MM.1S (cell line): ENCODE measurements around the gene KRTAP21-3.

Source experiments
- DNase-seq: peaks from one replicate; pipeline ENCODE4 v3.0.0-alpha.2; 2015
- H2AFZ ChIP-seq: fragments of 300-600 bp; sonication (generic); 2 replicates; pipeline ENCODE4 v1.6.0; 2016; ENCODE audit warnings: antibody characterized with exemption, low read length
- H3F3A ChIP-seq: fragments of 300-600 bp; sonication (generic); 2 replicates; pipeline ENCODE4 v1.6.1; 2016; ENCODE audit warnings: mild to moderate bottlenecking, antibody characterized with exemption, low read length, moderate library complexity, mixed read lengths; ENCODE audit not compliant: insufficient read depth
- H3K27ac ChIP-seq: fragments of 300-600 bp; sonication (generic); 2 replicates; pipeline ENCODE4 v1.5.1; 2016; ENCODE audit warnings: mild to moderate bottlenecking, low read length
- H3K27me3 ChIP-seq: fragments of 300-600 bp; sonication (generic); replicated peaks from 2 replicates; pipeline ENCODE4 v1.6.0; 2016; ENCODE audit warnings: low read length; ENCODE audit not compliant: insufficient read depth
- H3K36me3 ChIP-seq: fragments of 300-600 bp; sonication (generic); replicated peaks from 2 replicates; pipeline ENCODE4 v1.6.1; 2016; ENCODE audit warnings: mild to moderate bottlenecking, low read length, mixed read lengths; ENCODE audit not compliant: insufficient read depth
- H3K4me1 ChIP-seq: fragments of 300-600 bp; sonication (generic); 2 replicates; pipeline ENCODE4 v1.6.1; 2016; ENCODE audit warnings: low read length, mixed read lengths
- H3K4me2 ChIP-seq: fragments of 300-600 bp; sonication (generic); 2 replicates; pipeline ENCODE4 v1.6.0; 2016; ENCODE audit warnings: low read depth, low read length
- H3K4me3 ChIP-seq: fragments of 300-600 bp; sonication (generic); 2 replicates; pipeline ENCODE4 v1.5.1; 2016; ENCODE audit warnings: low read length, mixed read lengths
- H3K79me2 ChIP-seq: fragments of 300-600 bp; sonication (generic); 2 replicates; pipeline ENCODE4 v1.6.1; 2016; ENCODE audit warnings: mixed run types, low read length, mixed read lengths
- H3K9ac ChIP-seq: fragments of 300-600 bp; sonication (generic); 2 replicates; pipeline ENCODE4 v1.6.1; 2016; ENCODE audit warnings: low read length, mixed read lengths
- H3K9me2 ChIP-seq: fragments of 300-600 bp; sonication (generic); replicated peaks from 2 replicates; pipeline ENCODE4 v1.6.1; 2016; ENCODE audit warnings: mild to moderate bottlenecking, low read length, mixed read lengths; ENCODE audit not compliant: insufficient read depth
- H3K9me3 ChIP-seq: fragments of 300-600 bp; sonication (generic); replicated peaks from 2 replicates; pipeline ENCODE4 v1.6.1; 2016; ENCODE audit warnings: mild to moderate bottlenecking, low read length, mixed read lengths; ENCODE audit not compliant: insufficient read depth
- H4K20me1 ChIP-seq: fragments of 300-600 bp; sonication (generic); 2 replicates; pipeline ENCODE4 v1.6.1; 2016; ENCODE audit warnings: mild to moderate bottlenecking, low read length, moderate library complexity, mixed read lengths; ENCODE audit not compliant: insufficient read depth
- CTCF ChIP-seq: fragments of 300-600 bp; sonication (generic); IDR thresholded peaks from 2 replicates; pipeline ENCODE4 v1.5.1; 2016; ENCODE audit warnings: antibody characterized with exemption, low read length, mixed read lengths
- EZH2 ChIP-seq: fragments of 300-600 bp; sonication (generic); optimal IDR thresholded peaks from 2 replicates; pipeline ENCODE3; 2017; ENCODE audit warnings: low read depth, mild to moderate bottlenecking, antibody characterized with exemption, low read length, mixed read lengths
- EZH2phosphoT487 ChIP-seq: fragments of 300-600 bp; sonication (generic); IDR thresholded peaks from 2 replicates; pipeline ENCODE4 v1.6.1; 2018; ENCODE audit warnings: antibody characterized with exemption, low read length

KRTAP21-3 gene

GRCh38 chr21:30710499-30710898 lies 8.1 kb downstream of the KRTAP21-3 start:
- no peak overlapping the region for H3K27ac ChIP-seq
- no peaks in the 10 kb centered on the region for H3F3A ChIP-seq
- no peak overlapping the region for H3K4me3 ChIP-seq
- no peaks in the 10 kb centered on the region for H3K9me2 ChIP-seq
- H3K4me1 ChIP-seq, result no peaks in the 10 kb centered on the region
- DNase-seq, result no peak
- no peaks in the 10 kb centered on the region for H3K9me3 ChIP-seq
- no peak overlapping the region for H3K4me2 ChIP-seq
- no peaks in the 10 kb centered on the region for H3K27me3 ChIP-seq
- H3K9ac ChIP-seq, result no peak overlapping the region
- TF ChIP-seq CTCF (no peak), EZH2phosphoT487 (no peak), EZH2 (no peak)
- no peaks in the 10 kb centered on the region for H3K79me2 ChIP-seq
- H2AFZ ChIP-seq, result no peak overlapping the region
- H3K36me3 ChIP-seq, result no peaks in the 10 kb centered on the region
- no peaks in the 10 kb centered on the region for H4K20me1 ChIP-seq

GRCh38 chr21:30707409-30707808 lies 11.2 kb downstream of the KRTAP21-3 start:
- no peaks in the 10 kb centered on the region for H3K9me2 ChIP-seq
- no peak for DNase-seq

GRCh38 chr21:30695956-30696355 lies 22.6 kb downstream of the KRTAP21-3 start:
- Histone ChIP-seq H3K79me2 (no peaks in the 10 kb centered on the region), H3K4me2 (no peak overlapping the region), H3F3A (no peaks in the 10 kb centered on the region), H3K9me3 (no peaks in the 10 kb centered on the region), H3K36me3 (no peaks in the 10 kb centered on the region), H3K27me3 (no peaks in the 10 kb centered on the region), H3K9ac (no peak overlapping the region), H4K20me1 (no peaks in the 10 kb centered on the region), H3K9me2 (no peaks in the 10 kb centered on the region), H3K27ac (no peak overlapping the region), H3K4me3 (no peak overlapping the region), H3K4me1 (no peaks in the 10 kb centered on the region), H2AFZ (no peak overlapping the region)
- TF ChIP-seq EZH2 (no peak), EZH2phosphoT487 (no peak)
- no peak for DNase-seq

More at GRCh38 chr21:30707409-30707808, 11.2 kb downstream of the KRTAP21-3 start:
- Histone ChIP-seq H3K4me1 (no peaks in the 10 kb centered on the region), H3K79me2 (no peaks in the 10 kb centered on the region), H3F3A (no peaks in the 10 kb centered on the region), H3K27me3 (no peaks in the 10 kb centered on the region), H3K36me3 (no peaks in the 10 kb centered on the region), H3K4me3 (no peak overlapping the region), H4K20me1 (no peaks in the 10 kb centered on the region), H3K9ac (no peak overlapping the region), H3K4me2 (no peak overlapping the region), H3K27ac (no peak overlapping the region), H3K9me3 (no peaks in the 10 kb centered on the region), H2AFZ (no peak overlapping the region)
- no peak for TF ChIP-seq CTCF

DNA sequence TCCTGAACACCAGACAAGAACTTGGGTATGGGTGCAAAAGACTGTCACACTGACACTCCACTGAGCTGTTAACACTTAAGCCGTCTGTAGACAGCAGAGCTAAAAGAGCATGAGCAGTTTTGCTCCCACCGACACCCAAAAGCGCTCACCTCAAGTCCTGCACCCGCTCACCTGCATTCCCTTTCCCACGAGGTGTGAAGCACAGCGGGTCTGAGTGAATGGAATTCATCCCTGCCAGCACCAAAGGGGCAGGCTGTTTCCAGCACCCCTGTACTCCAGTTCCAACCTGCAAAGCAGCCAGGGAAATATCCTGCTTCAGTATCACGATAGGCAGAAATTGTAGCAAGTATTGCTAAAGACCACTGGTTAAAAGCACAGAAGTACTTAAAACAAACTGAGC lies 28.8 kb downstream of the KRTAP21-3 start:
- H3K4me2 ChIP-seq, result no peak overlapping the region
- H3K9ac ChIP-seq, result no peak overlapping the region
- H3K4me3 ChIP-seq, result no peak overlapping the region
- no peaks in the 10 kb centered on the region for H4K20me1 ChIP-seq
- no peaks in the 10 kb centered on the region for H3K79me2 ChIP-seq
- no peaks in the 10 kb centered on the region for H3K36me3 ChIP-seq
- no peaks in the 10 kb centered on the region for H3K9me3 ChIP-seq
- no peaks in the 10 kb centered on the region for H3K9me2 ChIP-seq
- no peaks in the 10 kb centered on the region for H3F3A ChIP-seq
- TF ChIP-seq EZH2phosphoT487 (no peak), CTCF (no peak), EZH2 (no peak)
- H3K4me1 ChIP-seq, result no peaks in the 10 kb centered on the region
- H2AFZ ChIP-seq, result no peak overlapping the region
- no peaks in the 10 kb centered on the region for H3K27me3 ChIP-seq
- H3K27ac ChIP-seq, result no peak overlapping the region
- no peak for DNase-seq
